K562 (cell line): ENCODE data around the gene ATRN. TPM values are rescaled to one million over a fixed set of nuclear protein-coding genes. Genes with fewer than 3 reads are reported as not detected.

Experiments used
- ATAC-seq: fragments of 200-7000 bp; cut with Tn5 transposase; 3 replicates; pipeline ENCODE4 v1.9.1; 2020; ENCODE audit warnings: moderate library complexity
- BruUV-seq: library from RNA; stranded (reverse); fragments of 400-500 nt; replicated peaks from 2 replicates; lab custom pipeline; 2021; lab: Mats Ljungman, UMichigan
- CTCF ChIA-PET: fragments of 300-600 bp; formaldehyde crosslinking; extraction: SDS; loops from one replicate; lab custom pipeline; 2021; ENCODE audit warnings: low intra/inter-chr PET ratio; lab: Yijun Ruan, JAX
- POLR2A ChIA-PET: fragments of 300-600, 350-650 bp; sonication (Branson Sonifier 250); formaldehyde crosslinking; extraction: SDS; loops from one replicate; lab custom pipeline; 2021; ENCODE audit warnings: antibody characterized with exemption, inconsistent platforms; lab: Yijun Ruan, JAX
- DNase-seq, 4 experiments: peaks; one replicate each; pipeline versions ENCODE4 v3.0.0 to v3.0.0-alpha.2; 2011 to 2018; ENCODE audit warnings: low spot score in 3 of 4, mixed read lengths in 3 of 4; ENCODE audit errors: extremely low read depth in 1 of 4
- FAIRE-seq: peaks from 2 replicates; lab custom pipeline; 2011; peaks lifted over from hg19 to GRCh38; lab: Jason Lieb, UNC
- H2AFZ ChIP-seq: 2 replicates; pipeline ENCODE4 v1.6.0; 2011; ENCODE audit warnings: low read depth, low read length, control low read depth, inconsistent platforms
- H3K27ac ChIP-seq: fragments of 200-600 bp; 3 replicates; pipeline ENCODE4 v1.8.0; 2011; ENCODE audit warnings: low read depth, mild to moderate bottlenecking, control low read depth, inconsistent platforms, low read length, moderate library complexity, mixed read lengths; ENCODE audit errors: extremely low read depth
- H3K27me3 ChIP-seq, 2 experiments: fragments of 300-600 bp in 1 of 2; 2 replicates in 1 of 2; 3 replicates in 1 of 2; pipeline versions ENCODE4 v1.6.0 to v1.8.0; 2011; ENCODE audit warnings: inconsistent platforms in 2 of 2, low read length in 2 of 2, mild to moderate bottlenecking in 1 of 2, mixed read lengths in 1 of 2, moderate library complexity in 1 of 2; ENCODE audit not compliant: control insufficient read depth in 2 of 2, insufficient read depth in 2 of 2
- H3K36me3 ChIP-seq: fragments of 300-600 bp; 3 replicates; pipeline ENCODE4 v1.8.0; 2011; ENCODE audit warnings: mild to moderate bottlenecking, low read length, inconsistent platforms; ENCODE audit not compliant: control insufficient read depth, insufficient read depth
- H3K4me1 ChIP-seq, 2 experiments: fragments of 200-600 bp in 1 of 2; replicated peaks in 1 of 2; 2 replicates in 1 of 2; 3 replicates in 1 of 2; pipeline versions ENCODE4 v1.5.1 to v1.8.0; 2011; ENCODE audit warnings: inconsistent platforms in 2 of 2, low read length in 2 of 2, mild to moderate bottlenecking in 1 of 2, mixed read lengths in 1 of 2, moderate library complexity in 1 of 2; ENCODE audit not compliant: control insufficient read depth in 2 of 2, insufficient read depth in 2 of 2
- H3K4me2 ChIP-seq: 2 replicates; pipeline ENCODE4 v1.6.1; 2011; ENCODE audit warnings: low read length, control low read depth, inconsistent platforms, mixed read lengths; ENCODE audit not compliant: insufficient read depth
- H3K4me3 ChIP-seq: fragments of 200-600 bp; sonication (generic), shearing (Covaris generic); 2 replicates; pipeline ENCODE4 v1.5.1; 2016; ENCODE audit warnings: control low read depth, inconsistent platforms
- H3K79me2 ChIP-seq: fragments of 200-600 bp; 3 replicates; pipeline ENCODE4 v1.8.0; 2011; ENCODE audit warnings: low read length, inconsistent platforms; ENCODE audit not compliant: control insufficient read depth, insufficient read depth
- H3K9ac ChIP-seq, 2 experiments: 2 replicates each; pipeline versions ENCODE4 v1.6.0 to v1.6.1; 2011; ENCODE audit warnings: low read depth in 2 of 2, low read length in 2 of 2, control low read depth in 1 of 2, inconsistent platforms in 1 of 2, mild to moderate bottlenecking in 1 of 2, mixed read lengths in 1 of 2; ENCODE audit not compliant: insufficient read depth in 1 of 2
- H3K9me1 ChIP-seq: one replicate; pipeline ENCODE4 v1.6.0; 2011; ENCODE audit warnings: inconsistent platforms, mild to moderate bottlenecking, low read length, moderate library complexity; ENCODE audit not compliant: control insufficient read depth, insufficient read depth
- H3K9me3 ChIP-seq: replicated peaks from 2 replicates; pipeline ENCODE4 v1.5.1; 2011; ENCODE audit warnings: low read depth, low read length, inconsistent platforms; ENCODE audit not compliant: control insufficient read depth, insufficient read depth
- H4K20me1 ChIP-seq: replicated peaks from 2 replicates; pipeline ENCODE4 v1.6.1; 2011; ENCODE audit warnings: low read length, inconsistent platforms, mixed read lengths; ENCODE audit not compliant: control insufficient read depth, insufficient read depth
- BRD4 ChIP-seq: fragments of 200-600 bp; sonication (generic); IDR thresholded peaks from 2 replicates; pipeline ENCODE4 v1.6.1; 2017; ENCODE audit warnings: inconsistent platforms
- ETV6 ChIP-seq, 3 experiments: fragments of 150-350 bp in 1 of 3; sonication (generic) in 1 of 3; formaldehyde crosslinking in 1 of 3; IDR thresholded peaks; 2 replicates each; pipeline versions ENCODE4 v1.6.1 to v1.8.0; 2014 to 2022; ENCODE audit warnings: borderline replicate concordance in 2 of 3, low read depth in 2 of 3, antibody characterized with exemption in 1 of 3, low read length in 1 of 3, mild to moderate bottlenecking in 1 of 3, missing genetic modification reagents in 1 of 3
- GATA2 ChIP-seq: sonication (generic); formaldehyde crosslinking; IDR thresholded peaks from 2 replicates; pipeline ENCODE4 v1.4.0; 2020; ENCODE audit warnings: mild to moderate bottlenecking, missing genetic modification reagents
- GTF2E2 ChIP-seq: fragments of 200-800 bp; sonication (Bioruptor generic); IDR thresholded peaks from 2 replicates; pipeline ENCODE4 v1.6.1; 2016; ENCODE audit warnings: missing genetic modification characterization, missing compliant biosample characterization
- HEY1 ChIP-seq: fragments of 250-450 bp; sonication (Bioruptor Pico); IDR thresholded peaks from 2 replicates; pipeline ENCODE4 v1.5.0; 2020; ENCODE audit warnings: mild to moderate bottlenecking, moderate library complexity, borderline replicate concordance
- MCM2 ChIP-seq: fragments of 450-650 bp; IDR thresholded peaks from 2 replicates; pipeline ENCODE4 v1.6.1; 2017; ENCODE audit warnings: low read depth, mild to moderate bottlenecking
- POLR2B ChIP-seq: fragments of 450-650 bp; IDR thresholded peaks from 2 replicates; pipeline ENCODE4 v1.6.1; 2018; ENCODE audit warnings: low read depth; ENCODE audit not compliant: partially characterized antibody
- RFX7 ChIP-seq: fragments of 250-450 bp; sonication (Bioruptor Pico); IDR thresholded peaks from 2 replicates; pipeline ENCODE4 v1.5.1; 2021; ENCODE audit warnings: mild to moderate bottlenecking
- ZBTB7A ChIP-seq: IDR thresholded peaks from 2 replicates; pipeline ENCODE4 v1.6.1; 2011; ENCODE audit warnings: low read depth, mild to moderate bottlenecking, low read length, moderate library complexity, borderline replicate concordance; ENCODE audit not compliant: control insufficient read depth
- ZNF311 ChIP-seq: fragments of 250-450 bp; sonication (Bioruptor Pico); IDR thresholded peaks from 2 replicates; pipeline ENCODE4 v1.4.0; 2020; ENCODE audit warnings: mild to moderate bottlenecking, moderate library complexity
- WGBS: fragments of 100-300 bp; shearing (Covaris generic); methylation state at CpG from one replicate; pipeline ENCODE4 v1.1.6; 2016; ENCODE audit warnings: low coverage, mixed read lengths; ENCODE audit not compliant: insufficient coverage; ENCODE audit errors: missing lambda C conversion rate; 5-methylcytosine and 5-hydroxymethylcytosine counted together
- in situ Hi-C: fragments of 300-500 bp; cut with MboI; formaldehyde crosslinking; loops from 4 replicates; pipeline ENCODE4 v1.15.0; 2018; ENCODE audit warnings: inconsistent platforms, mixed read lengths
- intact Hi-C: fragments of 100-400 bp; cut with micrococcal nuclease; formaldehyde crosslinking; loops from 2 replicates; pipeline ENCODE4 v1.14.2; 2022
- polyA plus RNA-seq, 8 experiments: library from polyadenylated mRNA; depleted of rRNA in 4 of 8; stranded (reverse) in 5 of 8; unstranded in 3 of 8; fragments of >200 nt; fragmentation: Nextera tagmentation in 2 of 8; fragmentation: Illumina TruSeq in 1 of 8; extraction: Ambion mirVana in 2 of 8; extraction: Trizol in 1 of 8; gene quantifications; 2 replicates each; pipeline versions ENCODE4 v1.2.1 to v1.2.3, GENCODE V29; 2011 to 2014; ENCODE audit warnings: inconsistent platforms in 1 of 8, missing spikeins in 1 of 8
- total RNA-seq, 7 experiments: library from RNA; depleted of rRNA in 6 of 7; stranded (reverse); fragments of >200 nt in 6 of 7; fragmentation: Illumina TruSeq in 2 of 7; extraction: Trizol in 2 of 7; gene quantifications; 2 replicates each; pipeline versions ENCODE4 v1.2.1 to v1.2.3, GENCODE V29; 2011 to 2021; ENCODE audit warnings: low replicate concordance in 1 of 7
- TF ChIP-seq, protein P1 (sequence below): fragments of 200-600 bp; sonication (generic); IDR thresholded peaks from one replicate; pipeline ENCODE4 v1.6.1; 2012; ENCODE audit warnings: mild to moderate bottlenecking, low read depth, low read length, inconsistent platforms
- TF ChIP-seq, protein P2 (sequence below): fragments of 250-450 bp; sonication (Bioruptor Pico); IDR thresholded peaks from 2 replicates; pipeline ENCODE4 v1.5.0; 2021

The ATRN gene
- total and polyA plus RNA-seq, 9 of the 15 experiments (the other 6 are each of a cell fraction or from before 2014, with no cell fraction given) = 0.69 to 16.5 (median 7.6) TPM

GRCh38 chr20:3655131-3655405, 184.2 kb downstream of the ATRN start:
- FAIRE-seq = no peak
- CTCF ChIA-PET = no interaction called here
- TF ChIP-seq, protein P1, sequence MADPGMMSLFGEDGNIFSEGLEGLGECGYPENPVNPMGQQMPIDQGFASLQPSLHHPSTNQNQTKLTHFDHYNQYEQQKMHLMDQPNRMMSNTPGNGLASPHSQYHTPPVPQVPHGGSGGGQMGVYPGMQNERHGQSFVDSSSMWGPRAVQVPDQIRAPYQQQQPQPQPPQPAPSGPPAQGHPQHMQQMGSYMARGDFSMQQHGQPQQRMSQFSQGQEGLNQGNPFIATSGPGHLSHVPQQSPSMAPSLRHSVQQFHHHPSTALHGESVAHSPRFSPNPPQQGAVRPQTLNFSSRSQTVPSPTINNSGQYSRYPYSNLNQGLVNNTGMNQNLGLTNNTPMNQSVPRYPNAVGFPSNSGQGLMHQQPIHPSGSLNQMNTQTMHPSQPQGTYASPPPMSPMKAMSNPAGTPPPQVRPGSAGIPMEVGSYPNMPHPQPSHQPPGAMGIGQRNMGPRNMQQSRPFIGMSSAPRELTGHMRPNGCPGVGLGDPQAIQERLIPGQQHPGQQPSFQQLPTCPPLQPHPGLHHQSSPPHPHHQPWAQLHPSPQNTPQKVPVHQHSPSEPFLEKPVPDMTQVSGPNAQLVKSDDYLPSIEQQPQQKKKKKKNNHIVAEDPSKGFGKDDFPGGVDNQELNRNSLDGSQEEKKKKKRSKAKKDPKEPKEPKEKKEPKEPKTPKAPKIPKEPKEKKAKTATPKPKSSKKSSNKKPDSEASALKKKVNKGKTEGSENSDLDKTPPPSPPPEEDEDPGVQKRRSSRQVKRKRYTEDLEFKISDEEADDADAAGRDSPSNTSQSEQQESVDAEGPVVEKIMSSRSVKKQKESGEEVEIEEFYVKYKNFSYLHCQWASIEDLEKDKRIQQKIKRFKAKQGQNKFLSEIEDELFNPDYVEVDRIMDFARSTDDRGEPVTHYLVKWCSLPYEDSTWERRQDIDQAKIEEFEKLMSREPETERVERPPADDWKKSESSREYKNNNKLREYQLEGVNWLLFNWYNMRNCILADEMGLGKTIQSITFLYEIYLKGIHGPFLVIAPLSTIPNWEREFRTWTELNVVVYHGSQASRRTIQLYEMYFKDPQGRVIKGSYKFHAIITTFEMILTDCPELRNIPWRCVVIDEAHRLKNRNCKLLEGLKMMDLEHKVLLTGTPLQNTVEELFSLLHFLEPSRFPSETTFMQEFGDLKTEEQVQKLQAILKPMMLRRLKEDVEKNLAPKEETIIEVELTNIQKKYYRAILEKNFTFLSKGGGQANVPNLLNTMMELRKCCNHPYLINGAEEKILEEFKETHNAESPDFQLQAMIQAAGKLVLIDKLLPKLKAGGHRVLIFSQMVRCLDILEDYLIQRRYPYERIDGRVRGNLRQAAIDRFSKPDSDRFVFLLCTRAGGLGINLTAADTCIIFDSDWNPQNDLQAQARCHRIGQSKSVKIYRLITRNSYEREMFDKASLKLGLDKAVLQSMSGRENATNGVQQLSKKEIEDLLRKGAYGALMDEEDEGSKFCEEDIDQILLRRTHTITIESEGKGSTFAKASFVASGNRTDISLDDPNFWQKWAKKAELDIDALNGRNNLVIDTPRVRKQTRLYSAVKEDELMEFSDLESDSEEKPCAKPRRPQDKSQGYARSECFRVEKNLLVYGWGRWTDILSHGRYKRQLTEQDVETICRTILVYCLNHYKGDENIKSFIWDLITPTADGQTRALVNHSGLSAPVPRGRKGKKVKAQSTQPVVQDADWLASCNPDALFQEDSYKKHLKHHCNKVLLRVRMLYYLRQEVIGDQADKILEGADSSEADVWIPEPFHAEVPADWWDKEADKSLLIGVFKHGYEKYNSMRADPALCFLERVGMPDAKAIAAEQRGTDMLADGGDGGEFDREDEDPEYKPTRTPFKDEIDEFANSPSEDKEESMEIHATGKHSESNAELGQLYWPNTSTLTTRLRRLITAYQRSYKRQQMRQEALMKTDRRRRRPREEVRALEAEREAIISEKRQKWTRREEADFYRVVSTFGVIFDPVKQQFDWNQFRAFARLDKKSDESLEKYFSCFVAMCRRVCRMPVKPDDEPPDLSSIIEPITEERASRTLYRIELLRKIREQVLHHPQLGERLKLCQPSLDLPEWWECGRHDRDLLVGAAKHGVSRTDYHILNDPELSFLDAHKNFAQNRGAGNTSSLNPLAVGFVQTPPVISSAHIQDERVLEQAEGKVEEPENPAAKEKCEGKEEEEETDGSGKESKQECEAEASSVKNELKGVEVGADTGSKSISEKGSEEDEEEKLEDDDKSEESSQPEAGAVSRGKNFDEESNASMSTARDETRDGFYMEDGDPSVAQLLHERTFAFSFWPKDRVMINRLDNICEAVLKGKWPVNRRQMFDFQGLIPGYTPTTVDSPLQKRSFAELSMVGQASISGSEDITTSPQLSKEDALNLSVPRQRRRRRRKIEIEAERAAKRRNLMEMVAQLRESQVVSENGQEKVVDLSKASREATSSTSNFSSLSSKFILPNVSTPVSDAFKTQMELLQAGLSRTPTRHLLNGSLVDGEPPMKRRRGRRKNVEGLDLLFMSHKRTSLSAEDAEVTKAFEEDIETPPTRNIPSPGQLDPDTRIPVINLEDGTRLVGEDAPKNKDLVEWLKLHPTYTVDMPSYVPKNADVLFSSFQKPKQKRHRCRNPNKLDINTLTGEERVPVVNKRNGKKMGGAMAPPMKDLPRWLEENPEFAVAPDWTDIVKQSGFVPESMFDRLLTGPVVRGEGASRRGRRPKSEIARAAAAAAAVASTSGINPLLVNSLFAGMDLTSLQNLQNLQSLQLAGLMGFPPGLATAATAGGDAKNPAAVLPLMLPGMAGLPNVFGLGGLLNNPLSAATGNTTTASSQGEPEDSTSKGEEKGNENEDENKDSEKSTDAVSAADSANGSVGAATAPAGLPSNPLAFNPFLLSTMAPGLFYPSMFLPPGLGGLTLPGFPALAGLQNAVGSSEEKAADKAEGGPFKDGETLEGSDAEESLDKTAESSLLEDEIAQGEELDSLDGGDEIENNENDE = no peak
- TF ChIP-seq MCM2 = no peak
- no peak for TF ChIP-seq ZNF311 (CRISPR knock-in tag)
- no peak for TF ChIP-seq GATA2
- TF ChIP-seq, protein P2, sequence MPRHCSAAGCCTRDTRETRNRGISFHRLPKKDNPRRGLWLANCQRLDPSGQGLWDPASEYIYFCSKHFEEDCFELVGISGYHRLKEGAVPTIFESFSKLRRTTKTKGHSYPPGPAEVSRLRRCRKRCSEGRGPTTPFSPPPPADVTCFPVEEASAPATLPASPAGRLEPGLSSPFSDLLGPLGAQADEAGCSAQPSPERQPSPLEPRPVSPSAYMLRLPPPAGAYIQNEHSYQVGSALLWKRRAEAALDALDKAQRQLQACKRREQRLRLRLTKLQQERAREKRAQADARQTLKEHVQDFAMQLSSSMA (CRISPR knock-in tag) = no peak
- TF ChIP-seq POLR2B = no peak
- no peak for TF ChIP-seq GTF2E2 (tag)
- TF ChIP-seq BRD4 = no peak
- TF ChIP-seq RFX7 = no peak
- TF ChIP-seq HEY1 (CRISPR knock-in tag) = no peak
- no peak for TF ChIP-seq ETV6 (IDR thresholded peaks at IDR 0.05; ENCODE audit: borderline replicate concordance in 1 of 2, low read depth in 2 of 2, low read length in 1 of 2)
- no peak for TF ChIP-seq ETV6 (CRISPR knock-in tag; IDR thresholded peaks at IDR 0.05; ENCODE audit: borderline replicate concordance)
- no peak for TF ChIP-seq ZBTB7A

More at GRCh38 chr20:3655131-3655405, 184.2 kb downstream of the ATRN start:
- no peak overlapping the region for H3K9ac ChIP-seq
- H3K27me3 ChIP-seq = peaks cover 0 to 32% of the 10 kb centered on the region in 2 experiments; a peak in 3 of 5 replicates
- H3K9me3 ChIP-seq = no peaks in the 10 kb centered on the region
- ATAC-seq (no peak), DNase-seq (no peak)
- no TSS peak for BruUV-seq
- intact Hi-C loops (no loop called here), in situ Hi-C loops (no loop called here)
- no peak overlapping the region for H3K27ac ChIP-seq
- no peak overlapping the region for H3K4me2 ChIP-seq
- H3K4me1 ChIP-seq = peaks cover 5 to 10% of the 10 kb centered on the region in 2 experiments; a peak in 3 of 5 replicates
- no peak overlapping the region for H2AFZ ChIP-seq
- 2% methylated on average over 4 of the region's 4 CpGs for WGBS
- H3K36me3 ChIP-seq = no peaks in the 10 kb centered on the region
- H3K79me2 ChIP-seq = no peaks in the 10 kb centered on the region
- H3K9me1 ChIP-seq = no peaks in the 10 kb centered on the region
- POLR2A ChIA-PET = interaction anchor here (0.7 kb wide), 1 partner anchor 118 kb away, joined by 3 read pairs; no protein-coding TSS in a partner anchor
- no peak overlapping the region for H3K4me3 ChIP-seq
- 0 out of 2 replicates have a peak, but pooled peaks cover 2% of the 10 kb centered on the region for H4K20me1 ChIP-seq
